IMR-90 (cell line): ENCODE results near the gene GTPBP6. TPM values are rescaled to one million over a fixed set of nuclear protein-coding genes. Genes with fewer than 3 reads are reported as not detected.

Source experiments
- ATAC-seq: fragments of 200-7000 bp; cut with Tn5 transposase; 2 replicates; pipeline ENCODE4 v1.9.1; 2020; ENCODE audit warnings: low read depth, mild to moderate bottlenecking, moderate library complexity
- BruUV-seq: library from RNA; stranded (reverse); fragments of 400-500 nt; replicated peaks from 2 replicates; lab custom pipeline; 2021; lab: Mats Ljungman, UMichigan
- CTCF ChIA-PET: fragments of 300-600 bp; formaldehyde crosslinking; extraction: SDS; loops from one replicate; lab custom pipeline; 2021; ENCODE audit warnings: antibody characterized with exemption; lab: Yijun Ruan, JAX
- POLR2A ChIA-PET: fragments of 300-600 bp; sonication (Branson Sonifier 250); formaldehyde crosslinking; loops from one replicate; lab custom pipeline; 2022; ENCODE audit warnings: antibody characterized with exemption; ENCODE audit not compliant: unreplicated experiment; lab: Charles Lee
- DNase-seq: peaks from one replicate; pipeline ENCODE4 v3.0.0; 2013
- H2AFZ ChIP-seq: replicated peaks from 2 replicates; pipeline ENCODE3; 2013; ENCODE audit warnings: low read length, mild to moderate bottlenecking; ENCODE audit not compliant: poor library complexity
- H2AK5ac ChIP-seq: 2 replicates; pipeline ENCODE4 v1.6.1; 2013; ENCODE audit warnings: low read depth, low read length, inconsistent platforms
- H2AK9ac ChIP-seq: replicated peaks from 2 replicates; pipeline ENCODE3; 2013; ENCODE audit warnings: mild to moderate bottlenecking, low read depth, low read length, moderate library complexity; ENCODE audit not compliant: poor library complexity
- H2BK120ac ChIP-seq: 2 replicates; pipeline ENCODE4 v1.6.1; 2013; ENCODE audit warnings: low read depth, low read length, inconsistent platforms
- H2BK15ac ChIP-seq: 3 replicates; pipeline ENCODE4 v1.6.1; 2013; ENCODE audit warnings: low read depth, low read length, inconsistent platforms
- H2BK20ac ChIP-seq: 2 replicates; pipeline ENCODE4 v1.6.1; 2013; ENCODE audit warnings: low read depth, mild to moderate bottlenecking, inconsistent platforms, low read length, moderate library complexity
- H2BK5ac ChIP-seq: 2 replicates; pipeline ENCODE4 v1.6.1; 2013; ENCODE audit warnings: mild to moderate bottlenecking, low read depth, low read length, inconsistent platforms; ENCODE audit not compliant: poor library complexity, severe bottlenecking
- H3K14ac ChIP-seq: replicated peaks from 2 replicates; pipeline ENCODE4 v1.6.1; 2013; ENCODE audit warnings: low read depth, low read length, inconsistent platforms
- H3K18ac ChIP-seq: 2 replicates; pipeline ENCODE4 v1.6.1; 2013; ENCODE audit warnings: low read depth, low read length, control low read depth
- H3K23ac ChIP-seq: 2 replicates; pipeline ENCODE4 v1.6.1; 2013; ENCODE audit warnings: low read depth, low read length, inconsistent platforms
- H3K27ac ChIP-seq: 2 replicates; pipeline ENCODE4 v1.5.1; 2013; ENCODE audit warnings: mild to moderate bottlenecking, control low read depth, low read length; ENCODE audit not compliant: insufficient read depth
- H3K27me3 ChIP-seq: 2 replicates; pipeline ENCODE4 v1.6.1; 2013; ENCODE audit warnings: low read length; ENCODE audit not compliant: control insufficient read depth, insufficient read depth
- H3K36me3 ChIP-seq: 2 replicates; pipeline ENCODE4 v1.6.1; 2013; ENCODE audit warnings: low read length, mixed read lengths; ENCODE audit not compliant: control insufficient read depth, insufficient read depth
- H3K4ac ChIP-seq: 2 replicates; pipeline ENCODE4 v1.6.1; 2013; ENCODE audit warnings: low read depth, low read length, inconsistent platforms
- H3K4me1 ChIP-seq: 2 replicates; pipeline ENCODE4 v1.6.1; 2013; ENCODE audit warnings: low read length, mixed read lengths; ENCODE audit not compliant: control insufficient read depth, insufficient read depth
- H3K4me2 ChIP-seq: 2 replicates; pipeline ENCODE4 v1.6.1; 2013; ENCODE audit warnings: low read depth, mild to moderate bottlenecking, control low read depth, low read length, moderate library complexity
- H3K4me3 ChIP-seq: 2 replicates; pipeline ENCODE4 v1.5.1; 2013; ENCODE audit warnings: low read depth, mild to moderate bottlenecking, control low read depth, low read length, moderate library complexity; ENCODE audit not compliant: insufficient read depth
- H3K56ac ChIP-seq: 2 replicates; pipeline ENCODE4 v1.6.1; 2013; ENCODE audit warnings: low read length, inconsistent platforms; ENCODE audit not compliant: insufficient read depth; ENCODE audit errors: extremely low read depth
- H3K79me1 ChIP-seq, 2 experiments: 2 replicates each; pipeline ENCODE4 v1.6.1; 2013; ENCODE audit warnings: low read length in 2 of 2, inconsistent platforms in 1 of 2, low read depth in 1 of 2
- H3K9ac ChIP-seq: 2 replicates; pipeline ENCODE4 v1.6.1; 2013; ENCODE audit warnings: low read depth, low read length, control low read depth
- H3K9me1 ChIP-seq: 2 replicates; pipeline ENCODE4 v1.6.1; 2013; ENCODE audit warnings: low read length, inconsistent platforms; ENCODE audit not compliant: insufficient read depth
- H3K9me3 ChIP-seq: 2 replicates; pipeline ENCODE4 v1.6.1; 2013; ENCODE audit warnings: low read length; ENCODE audit not compliant: control insufficient read depth, insufficient read depth
- H4K20me1 ChIP-seq: 2 replicates; pipeline ENCODE4 v1.6.1; 2013; ENCODE audit warnings: low read length, inconsistent platforms; ENCODE audit not compliant: insufficient read depth
- H4K5ac ChIP-seq: 2 replicates; pipeline ENCODE4 v1.6.1; 2013; ENCODE audit warnings: mild to moderate bottlenecking, low read depth, low read length, control low read depth
- H4K8ac ChIP-seq, 2 experiments: 2 replicates each; pipeline ENCODE4 v1.6.1; 2013; ENCODE audit warnings: low read depth in 2 of 2, low read length in 2 of 2, control low read depth in 1 of 2, inconsistent platforms in 1 of 2
- H4K91ac ChIP-seq: 2 replicates; pipeline ENCODE4 v1.6.1; 2013; ENCODE audit warnings: low read depth, low read length, inconsistent platforms; ENCODE audit not compliant: insufficient read depth
- BHLHE40 ChIP-seq: fragments of 150-350 bp; IDR thresholded peaks from 2 replicates; pipeline ENCODE4 v1.6.1; 2016; ENCODE audit warnings: mild to moderate bottlenecking, low read depth, low read length
- CEBPB ChIP-seq: IDR thresholded peaks from 2 replicates; pipeline ENCODE4 v1.6.1; 2012; ENCODE audit warnings: low read depth, low read length, improper control_type of control experiment
- CHD1 ChIP-seq: IDR thresholded peaks from 2 replicates; pipeline ENCODE4 v1.6.1; 2012; ENCODE audit warnings: low read depth, low read length, improper control_type of control experiment
- CTCF ChIP-seq: conservative IDR thresholded peaks from 2 replicates; pipeline ENCODE4 v1.5.1; 2012; ENCODE audit warnings: mild to moderate bottlenecking, low read depth, low read length, improper control_type of control experiment
- FOS ChIP-seq: fragments of 150-350 bp; IDR thresholded peaks from 2 replicates; pipeline ENCODE4 v1.6.1; 2016; ENCODE audit warnings: low read depth, low read length
- MAFK ChIP-seq: IDR thresholded peaks from 2 replicates; pipeline ENCODE4 v1.6.1; 2012; ENCODE audit warnings: low read depth, low read length, improper control_type of control experiment
- MAZ ChIP-seq: IDR thresholded peaks from 2 replicates; pipeline ENCODE4 v1.6.1; 2012; ENCODE audit warnings: low read depth, mild to moderate bottlenecking, low read length, improper control_type of control experiment, moderate library complexity, borderline replicate concordance
- MXI1 ChIP-seq: IDR thresholded peaks from 2 replicates; pipeline ENCODE4 v1.6.1; 2012; ENCODE audit warnings: low read depth, mild to moderate bottlenecking, low read length, moderate library complexity, borderline replicate concordance
- NFE2L2 ChIP-seq: fragments of 150-350 bp; IDR thresholded peaks from 2 replicates; pipeline ENCODE4 v1.6.1; 2016; ENCODE audit warnings: low read depth, mild to moderate bottlenecking, low read length
- POLR2A ChIP-seq: IDR thresholded peaks from 2 replicates; pipeline ENCODE4 v1.6.1; 2012; ENCODE audit warnings: mild to moderate bottlenecking, low read depth, low read length
- RAD21 ChIP-seq: IDR thresholded peaks from 2 replicates; pipeline ENCODE4 v1.6.1; 2012; ENCODE audit warnings: low read length, improper control_type of control experiment
- RCOR1 ChIP-seq: IDR thresholded peaks from 2 replicates; pipeline ENCODE4 v1.6.1; 2012; ENCODE audit warnings: mild to moderate bottlenecking, low read length, improper control_type of control experiment; ENCODE audit not compliant: insufficient replicate concordance
- RFX5 ChIP-seq: IDR thresholded peaks from 2 replicates; pipeline ENCODE4 v1.8.0; 2012; ENCODE audit warnings: low read depth, mild to moderate bottlenecking, low read length, moderate library complexity
- SMC3 ChIP-seq: fragments of 150-350 bp; IDR thresholded peaks from 2 replicates; pipeline ENCODE4 v1.6.1; 2016; ENCODE audit warnings: low read depth, mild to moderate bottlenecking, antibody characterized with exemption, low read length, moderate library complexity
- WGBS, 2 experiments: methylation state at CpG; one replicate each; pipeline versions ENCODE4 v1.1.5 to v1.1.7; 2013; ENCODE audit warnings: missing lambda C conversion rate in 2 of 2; ENCODE audit not compliant: insufficient read length in 1 of 2; ENCODE audit errors: extremely low coverage in 2 of 2; 5-methylcytosine and 5-hydroxymethylcytosine counted together
- dilution Hi-C: fragments of 300-500 bp; cut with HindIII; formaldehyde crosslinking; loops from one replicate; pipeline ENCODE4 v1.14.3; 2018; ENCODE audit warnings: low sequenced_read_pairs; ENCODE audit not compliant: unreplicated experiment
- in situ Hi-C: fragments of 300-500 bp; cut with MboI; formaldehyde crosslinking; loops from 3 replicates; pipeline ENCODE4 v1.14.3; 2019; ENCODE audit warnings: low sequenced_read_pairs, inconsistent platforms, mixed read lengths
- intact Hi-C: fragments of 100-400 bp; cut with micrococcal nuclease; formaldehyde crosslinking; loops from 2 replicates; pipeline ENCODE4 v1.10.0; 2022
- polyA plus RNA-seq, 3 experiments: library from polyadenylated mRNA; depleted of rRNA; stranded (reverse); fragments of >200 nt; gene quantifications; 2 replicates each; pipeline ENCODE4 v1.2.3, GENCODE V29; 2012; ENCODE audit warnings: low replicate concordance in 1 of 3
- total RNA-seq: library from RNA; depleted of rRNA; stranded (reverse); fragments of >200 nt; gene quantifications from 2 replicates; pipeline ENCODE4 v1.2.3, GENCODE V29; 2012
- TF ChIP-seq, protein P1 (sequence below): fragments of 150-350 bp; IDR thresholded peaks from 2 replicates; pipeline ENCODE4 v1.6.1; 2017; ENCODE audit warnings: mild to moderate bottlenecking, antibody characterized with exemption, low read length, low read depth
- TF ChIP-seq, protein P2 (sequence below): fragments of 150-350 bp; IDR thresholded peaks from 2 replicates; pipeline ENCODE4 v1.6.1; 2016; ENCODE audit warnings: low read depth, mild to moderate bottlenecking, low read length, moderate library complexity, borderline replicate concordance

Gene GTPBP6
- total and polyA plus RNA-seq, 2 of the 4 experiments (the other 2 are of a cell fraction): 24.0 to 31.6 TPM

DNA sequence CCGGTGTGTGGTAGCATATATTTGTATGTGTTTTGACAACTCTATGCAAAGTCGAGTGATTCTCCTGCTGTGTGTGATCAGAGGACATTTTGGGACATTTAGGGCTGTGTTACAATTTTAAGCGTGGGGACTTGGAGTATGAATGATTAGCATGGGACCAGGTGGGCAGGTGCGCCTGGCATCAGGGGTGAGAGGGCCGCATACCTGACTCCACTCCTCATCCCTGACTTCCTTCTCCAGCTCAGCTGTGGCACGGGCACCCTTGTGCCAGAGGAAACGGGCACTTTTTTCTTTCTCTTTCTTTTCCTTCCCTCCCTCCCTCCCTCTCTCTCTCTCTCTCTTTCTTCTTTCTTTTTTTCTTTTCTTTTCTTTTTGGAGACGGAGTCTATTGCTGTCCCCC, 53.1 kb downstream of the GTPBP6 start:
- Histone ChIP-seq H4K8ac (no peak overlapping the region), H2BK20ac (no peak overlapping the region), H3K36me3 (no peaks in the 10 kb centered on the region), H3K9me1 (no peaks in the 10 kb centered on the region), H3K9ac (no peak overlapping the region), H3K14ac (no peak overlapping the region), H3K4ac (no peak overlapping the region), H2BK5ac (no peak overlapping the region), H3K18ac (no peak overlapping the region), H4K20me1 (no peaks in the 10 kb centered on the region), H3K9me3 (no peaks in the 10 kb centered on the region), H3K27me3 (no peaks in the 10 kb centered on the region), H3K4me1 (no peaks in the 10 kb centered on the region), H2BK120ac (no peak overlapping the region), H3K56ac (no peak overlapping the region), H3K23ac (no peak overlapping the region), H2AFZ (no peak overlapping the region), H2AK9ac (no peak overlapping the region), H4K5ac (no peak overlapping the region), H2AK5ac (no peak overlapping the region), H2BK15ac (no peak overlapping the region), H3K4me3 (no peak overlapping the region), H3K79me1 (no peaks in the 10 kb centered on the region), H3K4me2 (no peak overlapping the region), H4K91ac (no peak overlapping the region), H3K27ac (no peak overlapping the region)
- in situ Hi-C loops: no loop called here
- TF ChIP-seq CTCF (no peak), MXI1 (no peak), NFE2L2 (no peak), RCOR1 (no peak), POLR2A (no peak), CEBPB (no peak), CHD1 (no peak), FOS (no peak), RFX5 (no peak), MAZ (no peak), SMC3 (no peak), BHLHE40 (no peak), MAFK (no peak), RAD21 (no peak)
- TF ChIP-seq, protein P1, sequence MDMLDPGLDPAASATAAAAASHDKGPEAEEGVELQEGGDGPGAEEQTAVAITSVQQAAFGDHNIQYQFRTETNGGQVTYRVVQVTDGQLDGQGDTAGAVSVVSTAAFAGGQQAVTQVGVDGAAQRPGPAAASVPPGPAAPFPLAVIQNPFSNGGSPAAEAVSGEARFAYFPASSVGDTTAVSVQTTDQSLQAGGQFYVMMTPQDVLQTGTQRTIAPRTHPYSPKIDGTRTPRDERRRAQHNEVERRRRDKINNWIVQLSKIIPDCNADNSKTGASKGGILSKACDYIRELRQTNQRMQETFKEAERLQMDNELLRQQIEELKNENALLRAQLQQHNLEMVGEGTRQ: no peak
- TF ChIP-seq, protein P2, sequence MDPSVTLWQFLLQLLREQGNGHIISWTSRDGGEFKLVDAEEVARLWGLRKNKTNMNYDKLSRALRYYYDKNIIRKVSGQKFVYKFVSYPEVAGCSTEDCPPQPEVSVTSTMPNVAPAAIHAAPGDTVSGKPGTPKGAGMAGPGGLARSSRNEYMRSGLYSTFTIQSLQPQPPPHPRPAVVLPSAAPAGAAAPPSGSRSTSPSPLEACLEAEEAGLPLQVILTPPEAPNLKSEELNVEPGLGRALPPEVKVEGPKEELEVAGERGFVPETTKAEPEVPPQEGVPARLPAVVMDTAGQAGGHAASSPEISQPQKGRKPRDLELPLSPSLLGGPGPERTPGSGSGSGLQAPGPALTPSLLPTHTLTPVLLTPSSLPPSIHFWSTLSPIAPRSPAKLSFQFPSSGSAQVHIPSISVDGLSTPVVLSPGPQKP: no peak
- ATAC-seq: no peak
- ChIA-PET CTCF (no interaction called here), POLR2A (no interaction called here)
- DNase-seq: no peak
- dilution Hi-C loops: no loop called here
- WGBS, 2 experiments: no CpG with 5 or more reads among the region's 8 CpGs
- BruUV-seq: no TSS peak
- intact Hi-C loops: no loop called here
